GM12873 (cell line): Measurements from ENCODE around the gene ZRSR2.

Source experiments
- TF ChIP-seq, protein P1 (sequence below): IDR thresholded peaks from 2 replicates; pipeline ENCODE4 v1.5.1; 2012; ENCODE audit warnings: low read depth, mild to moderate bottlenecking, moderate library complexity, low read length, control low read depth; ENCODE audit not compliant: insufficient read depth; ENCODE audit errors: missing control alignments

Gene ZRSR2

DNA sequence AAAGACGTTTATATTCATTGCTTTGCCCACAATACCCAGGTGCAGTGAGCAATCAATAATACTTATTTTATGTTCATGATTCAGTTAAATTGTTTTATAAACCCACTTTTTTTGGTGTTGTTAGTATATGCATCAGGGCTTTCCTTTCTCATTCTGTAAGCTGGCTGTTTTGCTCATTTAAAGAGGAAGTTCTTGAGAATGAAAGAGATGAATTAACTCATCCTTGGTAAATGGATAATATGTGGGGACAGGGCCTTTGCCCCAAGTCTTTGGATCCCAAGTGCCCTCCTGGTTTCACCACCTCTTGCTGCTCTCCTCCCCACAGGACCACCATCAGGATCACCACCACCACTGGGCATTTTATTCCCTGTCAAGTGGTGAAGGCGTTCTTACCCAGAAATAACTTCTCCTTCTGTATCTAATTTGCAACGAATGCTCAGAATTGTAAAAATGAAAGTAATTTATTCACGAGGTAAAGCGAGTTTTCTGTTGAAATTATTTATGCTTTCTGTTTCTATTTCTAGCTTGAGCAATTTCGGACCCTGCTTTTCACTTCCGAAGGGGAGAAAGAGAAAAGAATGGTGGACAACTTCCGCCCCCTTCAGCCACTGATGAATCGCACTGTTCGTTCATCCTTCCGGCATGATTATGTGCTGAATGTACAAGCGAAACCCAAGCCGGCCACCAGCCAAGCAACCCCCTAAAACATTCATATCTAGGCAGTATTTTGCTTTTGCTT, 8.2 kb upstream of the ZRSR2 start:
- TF ChIP-seq, protein P1, sequence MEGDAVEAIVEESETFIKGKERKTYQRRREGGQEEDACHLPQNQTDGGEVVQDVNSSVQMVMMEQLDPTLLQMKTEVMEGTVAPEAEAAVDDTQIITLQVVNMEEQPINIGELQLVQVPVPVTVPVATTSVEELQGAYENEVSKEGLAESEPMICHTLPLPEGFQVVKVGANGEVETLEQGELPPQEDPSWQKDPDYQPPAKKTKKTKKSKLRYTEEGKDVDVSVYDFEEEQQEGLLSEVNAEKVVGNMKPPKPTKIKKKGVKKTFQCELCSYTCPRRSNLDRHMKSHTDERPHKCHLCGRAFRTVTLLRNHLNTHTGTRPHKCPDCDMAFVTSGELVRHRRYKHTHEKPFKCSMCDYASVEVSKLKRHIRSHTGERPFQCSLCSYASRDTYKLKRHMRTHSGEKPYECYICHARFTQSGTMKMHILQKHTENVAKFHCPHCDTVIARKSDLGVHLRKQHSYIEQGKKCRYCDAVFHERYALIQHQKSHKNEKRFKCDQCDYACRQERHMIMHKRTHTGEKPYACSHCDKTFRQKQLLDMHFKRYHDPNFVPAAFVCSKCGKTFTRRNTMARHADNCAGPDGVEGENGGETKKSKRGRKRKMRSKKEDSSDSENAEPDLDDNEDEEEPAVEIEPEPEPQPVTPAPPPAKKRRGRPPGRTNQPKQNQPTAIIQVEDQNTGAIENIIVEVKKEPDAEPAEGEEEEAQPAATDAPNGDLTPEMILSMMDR = no peak

DNA sequence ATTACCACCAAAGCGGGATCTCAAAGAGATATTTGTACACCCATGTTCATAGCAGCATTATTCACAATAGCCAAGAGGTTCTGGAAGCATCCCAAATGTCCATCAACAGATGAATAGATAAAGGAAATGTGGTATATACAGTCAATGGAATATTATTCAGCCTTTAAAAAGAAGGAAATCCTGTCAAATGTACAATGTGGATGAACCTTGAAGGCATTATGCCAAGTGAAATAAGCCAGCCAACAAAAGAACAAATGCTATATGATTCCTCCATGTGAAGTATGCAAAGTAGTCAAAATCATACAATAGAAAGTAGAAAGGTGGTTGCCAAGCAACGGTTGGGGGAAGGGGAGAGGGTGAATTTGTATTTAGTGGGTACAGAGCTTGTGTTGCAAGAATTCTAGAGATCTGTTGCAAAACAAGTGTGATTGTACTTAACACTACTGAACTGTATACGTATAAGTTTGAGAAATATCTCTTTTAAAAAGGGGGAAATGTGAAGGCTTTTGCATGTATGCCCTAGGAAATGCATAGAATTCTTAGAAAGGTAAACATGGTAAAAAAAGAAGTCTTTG, 5.0 kb upstream of the ZRSR2 start:
- TF ChIP-seq, protein P1 = no peak

DNA sequence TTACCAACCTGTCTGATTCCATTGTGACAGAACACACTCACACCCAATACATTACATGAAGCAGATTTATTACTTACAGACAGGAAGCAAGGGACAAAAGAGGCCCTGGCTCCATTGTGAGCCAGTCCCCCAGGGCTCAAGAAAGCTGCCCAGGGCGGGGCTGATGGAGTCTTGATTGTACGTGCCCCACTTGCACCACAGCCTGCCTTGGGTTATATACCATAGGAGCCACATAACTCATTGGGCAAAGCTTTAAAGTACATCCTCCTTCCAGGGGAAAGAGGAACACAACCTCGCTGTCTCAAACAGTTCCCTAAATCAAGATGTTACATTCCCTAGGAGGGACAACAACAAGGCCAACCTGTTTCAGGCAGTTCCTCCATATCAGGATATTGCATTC, 3.4 kb upstream of the ZRSR2 start:
- TF ChIP-seq, protein P1 = no peak

DNA sequence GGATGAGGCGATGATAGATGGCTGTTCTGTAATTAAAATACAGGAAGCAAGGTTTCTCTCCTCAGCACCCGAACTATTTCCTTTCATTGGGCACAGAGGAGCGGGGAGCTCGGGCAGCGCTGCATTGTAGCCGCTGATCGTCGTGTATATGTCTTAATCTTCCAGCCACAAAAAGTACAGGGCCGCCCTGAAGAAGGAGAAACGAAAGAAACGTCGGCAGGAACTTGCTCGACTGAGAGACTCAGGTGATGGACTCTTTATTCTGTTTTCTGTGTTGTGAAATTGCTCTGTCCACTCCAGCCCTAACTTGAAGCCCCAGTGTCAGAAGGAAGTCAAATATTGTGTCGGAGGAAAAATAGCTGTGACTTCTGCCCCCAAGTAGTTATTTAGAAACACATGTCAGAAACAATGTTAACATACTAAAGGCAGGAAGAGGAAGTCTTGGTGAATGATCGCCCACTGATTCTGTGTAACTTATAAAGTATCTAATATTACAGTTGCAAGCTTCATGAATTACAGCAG, 546 bp downstream of the ZRSR2 start:
- TF ChIP-seq, protein P1 = no peak

DNA sequence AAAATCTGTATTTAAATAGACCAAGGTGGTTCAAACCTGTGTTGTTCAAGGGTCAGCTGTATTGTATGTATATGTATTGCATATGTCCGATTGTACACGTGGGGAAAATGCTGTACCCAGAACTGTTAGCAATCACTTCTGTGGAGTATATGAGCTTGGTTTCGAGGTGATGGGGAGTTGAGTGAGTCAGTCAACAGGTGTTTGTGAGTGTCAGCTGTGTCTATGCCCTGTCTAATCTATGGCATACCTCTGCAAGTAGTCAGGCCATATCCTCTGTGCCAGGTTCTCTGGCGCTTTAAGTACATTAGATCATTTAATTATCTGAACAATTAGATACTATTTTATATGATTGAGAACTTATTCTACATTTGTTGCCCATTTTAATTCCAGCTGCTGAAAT, 7.4 kb downstream of the ZRSR2 start:
- TF ChIP-seq, protein P1 = no peak

DNA sequence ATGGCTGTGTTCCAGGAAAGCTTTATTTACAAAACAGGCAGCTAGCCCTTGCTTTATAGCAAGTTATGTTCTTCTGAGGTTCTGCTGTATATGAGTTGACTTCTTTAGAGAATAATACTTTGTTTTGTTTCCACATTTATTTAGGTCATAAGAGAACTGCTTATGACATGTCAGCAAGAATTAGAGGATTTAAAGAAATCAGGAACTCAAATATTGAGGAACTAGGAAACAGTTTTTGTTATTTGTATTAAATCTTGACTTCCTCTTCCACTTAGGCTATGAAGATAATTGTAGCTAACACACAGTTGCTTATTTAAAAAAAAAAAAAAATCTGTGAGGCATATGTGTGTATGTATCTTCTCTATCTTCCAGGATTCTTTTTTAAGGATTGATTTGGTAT, 14.3 kb downstream of the ZRSR2 start:
- TF ChIP-seq, protein P1 = no peak

DNA sequence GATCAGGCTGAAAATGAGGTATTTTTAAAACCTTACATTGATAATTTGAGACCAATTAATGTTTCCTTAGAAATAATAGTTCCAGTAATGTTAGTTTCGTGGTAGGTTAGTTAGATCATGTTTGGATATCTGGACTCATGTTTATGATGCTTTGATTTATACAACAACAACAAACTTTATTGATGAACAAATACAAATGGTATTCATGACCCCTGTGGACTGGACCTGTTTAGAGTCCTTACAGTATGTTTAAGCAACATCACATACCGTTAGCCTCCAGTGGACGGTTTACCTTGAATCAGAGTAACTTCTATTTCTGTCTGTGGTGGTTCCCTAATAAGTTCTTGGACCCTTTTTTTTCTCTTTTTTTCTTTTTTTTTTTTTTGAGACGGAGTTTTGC, 18.0 kb downstream of the ZRSR2 start:
- TF ChIP-seq, protein P1 = no peak
